Measurements from ENCODE around the gene ZNF622.
"Not testable (repeated sequence)": the region's sequence is repeated elsewhere in the genome, so short reads cannot be mapped to it uniquely, and the experiment has no call there.

ZNF622 gene

GRCh38 chr5:16490911-16491310, 25.3 kb upstream of the ZNF622 start:
- Histone ChIP-seq H3K4me1 (ENCODE audit: insufficient read depth, low read length) (no peaks in the 10 kb centered on the region), H3K9me3 (ENCODE audit: low read length) (peaks cover 1% of the 10 kb centered on the region), H2AFZ (ENCODE audit: low read depth, low read length) (no peak overlapping the region), H3K27me3 (ENCODE audit: insufficient read depth, low read length) (no peaks in the 10 kb centered on the region), H3K4me3 (ENCODE audit: low read length) (no peak overlapping the region), H3K36me3 (ENCODE audit: insufficient read depth, low read length) (no peaks in the 10 kb centered on the region)

GRCh38 chr5:16489322-16489791, 23.8 kb upstream of the ZNF622 start:
- Histone ChIP-seq H3K27me3 (ENCODE audit: insufficient read depth, low read length) (no peaks in the 10 kb centered on the region), H3K4me3 (ENCODE audit: low read length) (no peak overlapping the region), H3K36me3 (ENCODE audit: insufficient read depth, low read length) (no peaks in the 10 kb centered on the region), H3K9me3 (ENCODE audit: low read length) (peaks cover under 1% of the 10 kb centered on the region), H3K4me1 (ENCODE audit: insufficient read depth, low read length) (no peaks in the 10 kb centered on the region), H2AFZ (ENCODE audit: low read depth, low read length) (no peak overlapping the region)

GRCh38 chr5:16487456-16487855, 21.9 kb upstream of the ZNF622 start:
- Histone ChIP-seq H3K4me1 (ENCODE audit: insufficient read depth, low read length) (no peaks in the 10 kb centered on the region), H3K4me3 (ENCODE audit: low read length) (no peak overlapping the region), H3K27me3 (ENCODE audit: insufficient read depth, low read length) (no peaks in the 10 kb centered on the region), H3K9me3 (ENCODE audit: low read length) (no peaks in the 10 kb centered on the region), H3K36me3 (ENCODE audit: insufficient read depth, low read length) (no peaks in the 10 kb centered on the region), H2AFZ (ENCODE audit: low read depth, low read length) (no peak overlapping the region)

- Histone ChIP-seq H3K4me1 (ENCODE audit: insufficient read depth, low read length) (no peaks in the 10 kb centered on the region), H3K9me3 (ENCODE audit: low read length) (no peaks in the 10 kb centered on the region), H3K36me3 (ENCODE audit: insufficient read depth, low read length) (no peaks in the 10 kb centered on the region), H3K27me3 (ENCODE audit: insufficient read depth, low read length) (no peaks in the 10 kb centered on the region), H2AFZ (ENCODE audit: low read depth, low read length) (no peak overlapping the region), H3K4me3 (ENCODE audit: low read length) (no peak overlapping the region)
These were observed 21.1 kb upstream of the ZNF622 start for GRCh38 chr5:16486711-16487111.

GRCh38 chr5:16485656-16486055, 20.1 kb upstream of the ZNF622 start:
- no peaks in the 10 kb centered on the region for H3K9me3 ChIP-seq (ENCODE audit: low read length)
- no peak overlapping the region for H2AFZ ChIP-seq (ENCODE audit: low read depth, low read length)
- no peak overlapping the region for H3K4me3 ChIP-seq (ENCODE audit: low read length)
- H3K27me3 ChIP-seq (ENCODE audit: insufficient read depth, low read length), result no peaks in the 10 kb centered on the region
- H3K4me1 ChIP-seq (ENCODE audit: insufficient read depth, low read length), result no peaks in the 10 kb centered on the region
- H3K36me3 ChIP-seq (ENCODE audit: insufficient read depth, low read length), result no peaks in the 10 kb centered on the region

- H3K27me3 ChIP-seq (ENCODE audit: insufficient read depth, low read length), result no peaks in the 10 kb centered on the region
- H3K36me3 ChIP-seq (ENCODE audit: insufficient read depth, low read length), result no peaks in the 10 kb centered on the region
- H3K9me3 ChIP-seq (ENCODE audit: low read length), result no peaks in the 10 kb centered on the region
- no peak overlapping the region for H3K4me3 ChIP-seq (ENCODE audit: low read length)
- no peaks in the 10 kb centered on the region for H3K4me1 ChIP-seq (ENCODE audit: insufficient read depth, low read length)
- no peak overlapping the region for H2AFZ ChIP-seq (ENCODE audit: low read depth, low read length)
These were observed 18.5 kb upstream of the ZNF622 start for GRCh38 chr5:16484081-16484480.

- Histone ChIP-seq H3K9me3 (ENCODE audit: low read length) (no peaks in the 10 kb centered on the region), H3K36me3 (ENCODE audit: insufficient read depth, low read length) (no peaks in the 10 kb centered on the region), H3K4me1 (ENCODE audit: insufficient read depth, low read length) (no peaks in the 10 kb centered on the region), H3K4me3 (ENCODE audit: low read length) (no peak overlapping the region), H3K27me3 (ENCODE audit: insufficient read depth, low read length) (no peaks in the 10 kb centered on the region), H2AFZ (ENCODE audit: low read depth, low read length) (no peak overlapping the region)
These were observed 17.8 kb upstream of the ZNF622 start for GRCh38 chr5:16483361-16483760.

GRCh38 chr5:16482891-16483290, 17.3 kb upstream of the ZNF622 start:
- Histone ChIP-seq H3K4me1 (ENCODE audit: insufficient read depth, low read length) (no peaks in the 10 kb centered on the region), H3K9me3 (ENCODE audit: low read length) (no peaks in the 10 kb centered on the region), H3K27me3 (ENCODE audit: insufficient read depth, low read length) (no peaks in the 10 kb centered on the region), H2AFZ (ENCODE audit: low read depth, low read length) (no peak overlapping the region), H3K36me3 (ENCODE audit: insufficient read depth, low read length) (no peaks in the 10 kb centered on the region), H3K4me3 (ENCODE audit: low read length) (no peak overlapping the region)

- H3K9me3 ChIP-seq (ENCODE audit: low read length), result no peaks in the 10 kb centered on the region
- no peaks in the 10 kb centered on the region for H3K4me1 ChIP-seq (ENCODE audit: insufficient read depth, low read length)
- no peaks in the 10 kb centered on the region for H3K36me3 ChIP-seq (ENCODE audit: insufficient read depth, low read length)
- H3K27me3 ChIP-seq (ENCODE audit: insufficient read depth, low read length), result no peaks in the 10 kb centered on the region
- H3K4me3 ChIP-seq (ENCODE audit: low read length), result no peak overlapping the region
- no peak overlapping the region for H2AFZ ChIP-seq (ENCODE audit: low read depth, low read length)
These were observed 15.4 kb upstream of the ZNF622 start for GRCh38 chr5:16480821-16481538.

- H2AFZ ChIP-seq (ENCODE audit: low read depth, low read length), result no peak overlapping the region
- no peaks in the 10 kb centered on the region for H3K36me3 ChIP-seq (ENCODE audit: insufficient read depth, low read length)
- no peak overlapping the region for H3K4me3 ChIP-seq (ENCODE audit: low read length)
- no peaks in the 10 kb centered on the region for H3K4me1 ChIP-seq (ENCODE audit: insufficient read depth, low read length)
- H3K27me3 ChIP-seq (ENCODE audit: insufficient read depth, low read length), result no peaks in the 10 kb centered on the region
- no peaks in the 10 kb centered on the region for H3K9me3 ChIP-seq (ENCODE audit: low read length)
These were observed 14.5 kb upstream of the ZNF622 start for GRCh38 chr5:16480144-16480543.

- H3K4me3 ChIP-seq (ENCODE audit: low read length), result no peak overlapping the region
- no peaks in the 10 kb centered on the region for H3K9me3 ChIP-seq (ENCODE audit: low read length)
- no peaks in the 10 kb centered on the region for H3K36me3 ChIP-seq (ENCODE audit: insufficient read depth, low read length)
- H2AFZ ChIP-seq (ENCODE audit: low read depth, low read length), result no peak overlapping the region
- no peaks in the 10 kb centered on the region for H3K4me1 ChIP-seq (ENCODE audit: insufficient read depth, low read length)
- no peaks in the 10 kb centered on the region for H3K27me3 ChIP-seq (ENCODE audit: insufficient read depth, low read length)
These were observed 11.9 kb upstream of the ZNF622 start for GRCh38 chr5:16477541-16477940.

GRCh38 chr5:16476417-16476816, 10.8 kb upstream of the ZNF622 start:
- H3K27me3 ChIP-seq (ENCODE audit: insufficient read depth, low read length); H2AFZ ChIP-seq (ENCODE audit: low read depth, low read length); H3K36me3 ChIP-seq (ENCODE audit: insufficient read depth, low read length); H3K9me3 ChIP-seq (ENCODE audit: low read length); H3K4me3 ChIP-seq (ENCODE audit: low read length); H3K4me1 ChIP-seq (ENCODE audit: insufficient read depth, low read length): not testable (repeated sequence)

GRCh38 chr5:16471387-16471786, 5.8 kb upstream of the ZNF622 start:
- Histone ChIP-seq H3K4me1 (ENCODE audit: insufficient read depth, low read length) (peaks cover 7% of the 10 kb centered on the region), H2AFZ (ENCODE audit: low read depth, low read length) (no peak overlapping the region), H3K4me3 (ENCODE audit: low read length) (no peak overlapping the region), H3K9me3 (ENCODE audit: low read length) (no peaks in the 10 kb centered on the region), H3K27me3 (ENCODE audit: insufficient read depth, low read length) (no peaks in the 10 kb centered on the region), H3K36me3 (ENCODE audit: insufficient read depth, low read length) (no peaks in the 10 kb centered on the region)

Measured in neuron (in vitro differentiated cells).